Measurements from ENCODE around the gene B4GALT6. TPM values are rescaled to one million over a fixed set of nuclear protein-coding genes. Genes with fewer than 3 reads are reported as not detected.

B4GALT6 gene
- total and polyA plus RNA-seq, 2 of the 8 experiments (the other 6 are each of a cell fraction or from before 2014, with no cell fraction given), result 6.3 to 41.5 TPM

DNA sequence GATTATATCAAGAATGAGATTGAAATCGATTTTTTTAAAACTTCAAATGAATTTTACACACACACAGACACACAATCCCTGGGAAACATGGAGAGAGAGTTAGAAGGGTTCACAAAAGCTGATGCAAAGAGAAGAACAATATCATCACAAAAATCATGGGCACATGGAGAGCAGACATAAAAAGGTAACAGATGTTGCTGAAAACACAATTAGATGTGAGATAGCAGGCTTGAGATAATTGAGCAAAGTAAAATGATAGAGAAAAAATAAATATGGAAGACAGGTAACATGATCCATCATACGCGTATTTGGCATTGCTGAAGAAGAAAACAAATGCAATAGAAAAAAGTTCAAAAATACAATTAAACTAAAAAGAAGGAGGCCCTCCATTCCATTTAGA lies 11.6 kb upstream of the B4GALT6 start:
- no peak overlapping the region for H2AFZ ChIP-seq (ENCODE audit: low read length)
- no peak for DNase-seq (ENCODE audit: low read depth in 1 of 2, low spot score in 2 of 2)
- no peak overlapping the region for H3K27ac ChIP-seq (ENCODE audit: low read depth, low read length)
- no peak overlapping the region for H2BK20ac ChIP-seq (ENCODE audit: low read length)
- H2BK12ac ChIP-seq (ENCODE audit: low read depth, low read length), result no peak overlapping the region
- no peak overlapping the region for H3K9ac ChIP-seq (replicated peaks in 1 of 4; ENCODE audit: extremely low read depth in 1 of 4, low read depth in 3 of 4, low read length in 3 of 4)
- no peaks in the 10 kb centered on the region for H3K36me3 ChIP-seq (ENCODE audit: control insufficient read depth in 2 of 4, insufficient read depth in 4 of 4, low read length in 3 of 4)
- H3K14ac ChIP-seq (ENCODE audit: insufficient read length), result no peak overlapping the region
- WGBS, 2 experiments (ENCODE audit: extremely low coverage in 1 of 2, insufficient coverage in 1 of 2, insufficient read length in 1 of 2, insufficient replicate concordance in 2 of 2, low coverage in 1 of 2, low lambda C conversion rate in 2 of 2, missing lambda C conversion rate in 1 of 2), result 85% methylated on average over 3 of the region's 3 CpGs; no CpG with 5 or more reads in 1 of the 2 experiments
- peak; percentile 13 for FAIRE-seq
- no peaks in the 10 kb centered on the region for H3K23me2 ChIP-seq (ENCODE audit: low read depth, low read length)
- H3K79me1 ChIP-seq (ENCODE audit: low read depth, low read length), result no peaks in the 10 kb centered on the region
- H3K4me3 ChIP-seq (ENCODE audit: extremely low read depth in 1 of 4, insufficient read depth in 2 of 4, low read depth in 3 of 4, low read length in 4 of 4), result no peak overlapping the region
- H3K4me1 ChIP-seq (replicated peaks in 1 of 4; ENCODE audit: control insufficient read depth in 3 of 4, insufficient read depth in 4 of 4, low read length in 3 of 4), result no peaks in the 10 kb centered on the region
- no peak overlapping the region for H2BK120ac ChIP-seq (replicated peaks; ENCODE audit: low read depth, low read length)
- H3K79me2 ChIP-seq (ENCODE audit: control insufficient read depth in 1 of 2, insufficient read depth in 2 of 2, low read length in 2 of 2), result no peaks in the 10 kb centered on the region
- peaks cover 0 to 2% (median 0%) of the 10 kb centered on the region in 4 experiments; a peak in 1 of 7 replicates for H3K27me3 ChIP-seq (replicated peaks in 1 of 4; ENCODE audit: control insufficient read depth in 3 of 4, extremely low read depth in 1 of 4, insufficient read depth in 3 of 4, low read length in 3 of 4)
- H3K23ac ChIP-seq (ENCODE audit: insufficient read length), result no peak overlapping the region
- H3K18ac ChIP-seq (ENCODE audit: extremely low read depth, low read length), result no peak overlapping the region
- no peak overlapping the region for H3K4ac ChIP-seq (replicated peaks; ENCODE audit: insufficient read length, low read depth, low read length)
- no peaks in the 10 kb centered on the region for H3K9me3 ChIP-seq (ENCODE audit: insufficient read depth in 2 of 2, low read depth in 1 of 2, low read length in 1 of 2)
- H4K5ac ChIP-seq (ENCODE audit: insufficient read length, low read depth, low read length), result no peak overlapping the region
- no peak overlapping the region for H2AK5ac ChIP-seq (ENCODE audit: low read depth, low read length)
- H2BK5ac ChIP-seq (ENCODE audit: low read depth, low read length), result no peak overlapping the region
- H4K91ac ChIP-seq (replicated peaks; ENCODE audit: insufficient read length, low read length), result no peak overlapping the region
- ChIA-PET POLR2A (ENCODE audit: partially characterized antibody) (no interaction called here), CTCF (ENCODE audit: partially characterized antibody) (interaction anchor here (1.8 kb wide), 1 partner anchor 10 kb away, joined by 5 read pairs; no protein-coding TSS in a partner anchor)
- no peak overlapping the region for H3K56ac ChIP-seq (replicated peaks; ENCODE audit: insufficient read length, low read depth, low read length)
- H3K4me2 ChIP-seq (ENCODE audit: insufficient read depth in 1 of 2, low read depth in 2 of 2, low read length in 2 of 2), result no peak overlapping the region
- H2BK15ac ChIP-seq (ENCODE audit: low read length), result no peak overlapping the region
- TF ChIP-seq FOSL1 (IDR thresholded peaks at IDR 0.05; ENCODE audit: insufficient read depth, low read depth, low read length), result no peak
- no peak for TF ChIP-seq SP1 (IDR thresholded peaks at IDR 0.05; ENCODE audit: low read depth, low read length)
- no peak for TF ChIP-seq SIN3A (conservative IDR thresholded peaks at IDR 0.05 in 1 of 2, IDR thresholded peaks at IDR 0.05 in 1 of 2; ENCODE audit: low read depth in 1 of 2, low read length in 2 of 2)
- TF ChIP-seq RNF2 (IDR thresholded peaks at IDR 0.05; ENCODE audit: borderline replicate concordance, low read depth, low read length, missing control alignments, poor library complexity, severe bottlenecking), result no peak
- TF ChIP-seq, protein P1, sequence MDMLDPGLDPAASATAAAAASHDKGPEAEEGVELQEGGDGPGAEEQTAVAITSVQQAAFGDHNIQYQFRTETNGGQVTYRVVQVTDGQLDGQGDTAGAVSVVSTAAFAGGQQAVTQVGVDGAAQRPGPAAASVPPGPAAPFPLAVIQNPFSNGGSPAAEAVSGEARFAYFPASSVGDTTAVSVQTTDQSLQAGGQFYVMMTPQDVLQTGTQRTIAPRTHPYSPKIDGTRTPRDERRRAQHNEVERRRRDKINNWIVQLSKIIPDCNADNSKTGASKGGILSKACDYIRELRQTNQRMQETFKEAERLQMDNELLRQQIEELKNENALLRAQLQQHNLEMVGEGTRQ (IDR thresholded peaks at IDR 0.05; ENCODE audit: low read length), result no peak
- no peak for TF ChIP-seq RAD21 (IDR thresholded peaks at IDR 0.05 in 1 of 2, conservative IDR thresholded peaks at IDR 0.05 in 1 of 2; ENCODE audit: low read depth in 2 of 2, low read length in 2 of 2)
- H4K8ac ChIP-seq (ENCODE audit: extremely low read depth, insufficient read depth, low read length), result no peak overlapping the region
- H4K20me1 ChIP-seq (replicated peaks in 1 of 2; ENCODE audit: control insufficient read depth in 1 of 2, insufficient read depth in 2 of 2, low read length in 2 of 2), result no peaks in the 10 kb centered on the region

Measured in H1 (cell line).